DMS153 (cell line): ENCODE measurements around the gene SMG9.

ENCODE experiments used
- DNase-seq: peaks from one replicate; lab custom pipeline; 2025; lab: John Stamatoyannopoulos, UW

Gene SMG9

DNA sequence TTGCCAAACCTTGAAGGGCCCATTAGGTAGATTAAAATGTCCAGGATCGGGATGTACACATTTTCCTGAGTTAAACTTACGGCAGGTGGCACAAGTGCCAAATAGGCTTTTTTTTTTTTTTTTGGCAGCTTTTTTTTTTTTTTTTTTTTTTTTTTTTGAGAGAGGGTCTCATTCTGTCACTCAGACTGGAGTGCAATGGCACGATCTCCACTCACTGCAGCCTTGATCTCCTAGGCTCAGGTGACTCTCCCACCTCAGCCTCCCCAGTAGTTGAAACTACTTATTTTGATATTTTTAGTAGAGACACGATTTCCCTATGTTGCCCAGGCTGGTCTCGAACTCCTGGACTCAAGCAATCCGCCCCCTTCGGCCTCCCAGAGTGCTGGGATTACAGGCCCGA, 29.9 kb downstream of the SMG9 start:
- DNase-seq: no peak

DNA sequence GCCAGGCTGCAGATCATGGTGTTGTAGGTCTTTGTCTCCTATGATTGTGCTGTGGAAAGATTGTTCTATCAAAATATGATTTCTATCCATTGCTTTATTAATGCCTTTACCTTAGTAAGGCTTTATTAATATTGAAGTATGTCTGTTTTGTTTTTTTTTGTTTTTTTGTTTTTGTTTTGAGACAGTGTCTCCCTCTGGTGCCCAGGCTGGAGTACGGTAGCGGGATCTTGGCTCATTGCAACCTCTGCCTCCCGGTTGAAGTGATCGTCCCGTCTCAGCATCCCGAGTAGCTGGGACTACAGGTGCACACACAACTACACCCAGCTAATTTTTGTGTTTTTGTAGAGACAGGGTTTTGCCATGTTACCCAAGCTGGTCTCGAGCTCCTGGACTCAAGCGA, 31.2 kb downstream of the SMG9 start:
- no peak for DNase-seq

DNA sequence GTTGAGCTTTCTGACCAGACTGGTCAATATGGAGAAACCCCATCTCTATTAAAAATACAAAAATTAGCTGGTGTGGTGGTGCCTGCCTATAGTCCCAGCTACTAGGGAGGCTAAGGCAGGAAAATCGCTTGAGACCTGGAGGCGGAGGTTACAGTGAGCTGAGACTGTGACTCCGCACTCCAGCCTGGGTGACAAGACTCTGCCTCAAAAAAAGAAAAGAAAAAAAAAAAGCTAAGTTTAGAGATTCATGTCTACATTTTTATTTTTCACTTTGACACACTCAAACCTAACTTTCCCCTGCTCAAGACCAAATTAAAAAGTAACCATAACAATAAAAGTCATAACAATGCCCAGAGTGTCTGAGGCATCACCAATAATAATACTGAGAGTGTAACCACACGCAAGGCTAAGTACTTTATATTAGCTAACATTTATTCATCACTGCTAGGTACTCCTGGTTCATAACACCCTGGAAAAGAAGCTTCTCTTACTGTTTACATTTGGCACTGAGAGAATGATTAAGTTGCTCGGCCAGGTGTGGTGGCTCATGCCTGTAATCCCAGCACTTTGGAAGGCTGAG, 33.2 kb downstream of the SMG9 start:
- DNase-seq: no peak

DNA sequence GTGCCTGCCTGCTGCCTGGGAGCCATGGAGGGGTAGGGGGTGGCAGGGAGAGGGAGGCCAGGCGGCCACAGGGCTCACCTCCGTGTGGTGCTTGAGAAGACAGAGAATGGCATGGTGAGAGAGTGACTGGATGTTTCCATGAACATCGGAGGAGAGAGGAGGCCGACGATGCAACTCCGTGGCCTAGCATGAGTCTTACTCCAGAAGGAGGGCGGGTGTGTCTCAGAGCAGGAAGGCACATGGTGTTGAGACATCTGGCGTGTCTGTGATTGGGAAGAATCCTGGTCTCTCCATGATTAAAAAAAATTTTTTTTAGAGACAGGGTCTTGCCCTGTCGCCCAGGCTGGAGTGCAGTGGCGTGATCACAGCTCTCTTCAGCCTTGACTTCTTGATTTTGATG, 33.8 kb downstream of the SMG9 start:
- no peak for DNase-seq

DNA sequence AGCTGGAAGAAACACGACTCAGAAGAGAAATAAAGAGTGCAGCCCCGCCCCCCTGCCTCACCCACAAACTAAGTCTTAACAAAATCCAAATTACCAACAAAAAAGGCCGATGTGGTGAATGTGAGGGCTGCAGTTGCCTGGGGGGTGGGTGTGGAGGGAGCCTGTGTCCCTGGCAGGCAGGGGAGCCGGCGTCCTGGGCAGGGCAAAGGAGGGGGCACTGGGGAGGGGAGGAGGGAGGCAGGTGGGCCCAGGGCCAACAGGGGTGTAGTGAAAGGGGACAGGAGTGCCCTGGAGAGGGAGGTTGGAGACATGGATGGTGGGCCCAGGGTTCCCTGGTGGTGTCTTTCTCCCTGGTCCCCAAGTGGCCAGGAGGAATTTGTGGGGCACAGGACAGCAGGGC, 34.8 kb downstream of the SMG9 start:
- DNase-seq: no peak

DNA sequence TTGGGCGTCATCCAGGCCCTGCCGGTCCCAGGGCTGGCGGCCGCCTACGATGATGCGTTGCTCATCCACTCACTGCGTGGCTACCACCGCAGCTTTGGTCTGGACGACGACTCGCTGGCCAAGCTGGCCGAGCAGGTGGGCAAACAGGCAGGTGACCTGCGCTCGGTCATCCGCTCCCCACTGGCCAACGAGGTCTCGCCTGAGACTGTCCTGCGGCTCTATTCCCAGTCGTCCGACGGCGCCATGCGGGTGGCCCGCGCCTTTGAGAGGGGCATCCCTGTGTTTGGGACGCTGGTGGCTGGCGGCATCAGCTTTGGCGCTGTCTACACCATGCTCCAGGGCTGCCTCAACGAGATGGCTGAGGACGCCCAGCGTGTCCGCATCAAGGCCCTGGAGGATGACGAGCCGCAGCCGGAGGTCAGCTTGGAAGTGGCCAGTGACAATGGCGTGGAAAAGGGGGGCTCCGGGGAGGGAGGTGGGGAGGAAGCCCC, 35.3 kb downstream of the SMG9 start:
- no peak for DNase-seq

DNA sequence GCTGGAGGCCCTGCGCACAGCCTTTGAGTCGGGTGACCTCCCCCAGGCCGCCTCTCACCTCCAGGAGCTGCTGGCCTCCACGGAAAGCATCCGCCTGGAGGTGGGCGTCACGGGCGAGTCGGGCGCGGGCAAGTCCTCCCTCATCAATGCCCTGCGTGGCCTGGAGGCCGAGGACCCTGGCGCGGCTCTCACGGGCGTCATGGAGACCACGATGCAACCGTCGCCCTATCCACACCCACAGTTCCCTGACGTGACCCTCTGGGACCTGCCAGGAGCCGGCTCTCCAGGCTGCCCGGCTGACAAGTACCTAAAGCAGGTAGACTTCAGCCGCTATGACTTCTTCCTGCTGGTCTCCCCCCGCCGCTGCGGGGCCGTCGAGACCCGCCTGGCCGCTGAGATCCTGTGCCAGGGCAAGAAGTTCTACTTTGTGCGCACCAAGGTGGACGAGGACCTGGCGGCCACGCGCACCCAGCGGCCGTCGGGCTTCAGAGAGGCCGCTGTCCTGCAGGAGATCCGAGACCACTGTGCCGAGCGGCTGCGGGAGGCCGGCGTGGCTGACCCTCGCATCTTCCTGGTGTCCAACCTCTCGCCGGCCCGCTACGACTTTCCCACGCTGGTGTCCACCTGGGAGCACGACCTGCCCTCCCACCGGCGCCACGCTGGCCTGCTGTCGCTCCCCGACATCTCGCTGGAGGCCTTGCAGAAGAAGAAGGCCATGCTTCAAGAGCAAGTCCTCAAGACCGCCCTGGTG, 36.0 kb downstream of the SMG9 start:
- no peak for DNase-seq

DNA sequence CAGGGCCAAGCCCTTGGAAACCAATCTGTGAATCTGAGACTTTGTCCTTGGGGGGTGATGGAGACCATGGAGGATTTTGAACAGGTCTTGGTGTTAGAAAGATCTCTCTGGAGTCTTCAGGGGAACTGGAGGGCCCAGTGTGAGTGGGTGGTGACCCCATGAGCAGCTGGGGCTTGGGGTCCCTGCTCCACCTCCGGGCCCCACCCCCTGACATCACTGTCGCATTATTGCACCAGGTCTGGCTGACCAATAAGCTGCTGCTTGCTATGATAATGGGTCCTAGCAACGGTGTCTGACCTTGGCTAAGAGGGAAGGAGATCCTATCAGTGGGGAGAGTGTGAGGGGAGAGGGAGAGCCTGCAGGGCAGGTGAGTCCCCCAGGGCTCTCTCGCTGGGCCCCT, 39.0 kb downstream of the SMG9 start, which contains the start of gene IRGC:
TSS of gene IRGC (plus strand) at position 301 of the 400 bp plus-strand sequence. CDS start 2,483 bp downstream, outside the sequence.
- DNase-seq: no peak

DNA sequence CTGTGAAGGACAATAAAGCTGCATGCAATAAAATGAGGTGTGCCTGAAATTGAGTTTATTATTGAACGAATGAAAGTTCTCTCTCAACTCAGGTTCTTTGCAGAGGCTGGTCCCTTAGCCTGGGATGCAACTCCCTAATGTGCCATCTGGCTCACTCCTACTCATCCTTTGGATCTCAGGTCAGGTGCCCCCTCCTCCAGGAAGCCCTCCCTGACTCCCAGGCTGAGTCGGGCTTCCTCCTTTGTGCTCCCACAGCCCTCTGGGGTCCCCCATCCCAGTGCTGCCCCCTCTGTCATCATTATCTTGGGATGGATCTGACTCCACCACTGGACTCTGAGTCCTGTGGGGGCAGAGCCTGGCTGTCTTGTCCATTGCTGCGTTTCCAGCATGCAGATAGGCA, 41.6 kb downstream of the SMG9 start:
- DNase-seq: no peak

DNA sequence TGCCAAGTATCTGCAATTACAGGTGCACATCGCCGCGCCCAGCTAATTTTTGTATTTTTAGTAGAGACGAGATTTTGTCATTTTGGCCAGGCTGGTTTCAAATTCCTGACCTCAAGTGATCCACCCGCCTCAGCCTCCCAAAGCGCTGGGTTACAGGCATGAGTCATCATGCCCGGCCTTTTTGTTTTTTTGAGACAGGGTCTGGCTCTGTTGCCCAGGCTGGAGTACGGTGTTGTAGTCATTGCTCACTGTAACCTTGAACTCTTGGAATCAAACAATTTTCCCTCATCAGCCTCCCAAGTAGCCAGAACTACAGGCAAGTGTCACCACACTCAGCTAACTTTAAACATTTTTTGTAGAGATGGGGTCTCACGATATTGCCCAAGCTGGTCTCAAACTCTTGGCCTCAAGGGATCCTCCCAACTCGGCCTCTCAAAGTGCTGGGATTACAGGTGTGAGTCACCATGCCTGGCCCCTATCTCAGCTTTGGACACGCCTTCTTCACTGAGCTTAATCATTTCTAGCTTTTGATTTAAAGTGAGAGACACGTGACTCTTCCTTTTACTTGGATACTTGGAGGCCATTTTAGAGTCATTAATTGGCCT, 42.9 kb downstream of the SMG9 start:
- no peak for DNase-seq

DNA sequence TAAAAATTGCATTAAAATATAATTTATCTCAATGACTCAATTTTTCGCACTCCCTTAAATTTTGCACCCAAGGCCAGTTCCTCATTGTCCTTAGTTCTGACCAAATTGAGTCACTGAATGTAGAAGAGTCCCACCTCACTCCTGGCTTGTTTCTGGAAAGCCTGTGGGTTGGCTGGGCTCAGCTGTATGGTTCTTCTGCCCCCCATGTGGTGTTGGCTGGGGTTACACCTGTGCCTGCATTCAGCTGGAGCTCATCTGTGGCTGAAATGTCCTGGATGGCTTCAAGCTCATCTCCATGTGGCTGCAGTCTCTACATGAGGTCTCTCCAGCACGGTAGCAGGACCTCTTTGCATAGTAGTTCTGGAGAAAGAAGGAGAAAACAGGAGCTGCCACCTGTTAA, 46.0 kb downstream of the SMG9 start:
- DNase-seq: no peak

DNA sequence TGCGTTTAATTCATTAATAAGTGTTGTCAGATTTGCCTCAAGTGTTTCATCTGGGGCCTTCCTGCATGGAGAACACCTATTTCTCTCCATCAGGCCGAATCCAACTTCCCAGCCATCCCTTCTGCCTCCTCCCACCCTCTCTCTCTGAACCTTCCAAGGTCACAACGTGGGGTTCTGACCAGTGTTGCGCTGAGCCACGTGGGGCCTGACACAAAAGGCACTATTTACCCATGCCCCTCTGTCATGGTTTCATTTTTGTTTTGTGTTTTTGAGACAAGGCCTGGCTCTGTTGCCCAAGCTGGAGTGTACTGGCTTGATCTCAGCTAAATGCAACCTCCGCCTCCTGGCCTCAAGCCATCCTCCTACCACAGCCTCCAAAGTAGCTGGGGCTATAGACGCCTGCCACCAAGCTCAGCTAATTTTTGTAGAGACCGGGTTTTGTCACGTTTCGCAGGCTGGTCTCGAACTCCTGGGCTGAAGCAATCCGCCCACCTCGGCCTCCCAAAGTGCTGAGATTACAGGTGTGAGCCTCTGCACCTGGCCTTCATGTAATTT, 47.5 kb downstream of the SMG9 start:
- DNase-seq: no peak

DNA sequence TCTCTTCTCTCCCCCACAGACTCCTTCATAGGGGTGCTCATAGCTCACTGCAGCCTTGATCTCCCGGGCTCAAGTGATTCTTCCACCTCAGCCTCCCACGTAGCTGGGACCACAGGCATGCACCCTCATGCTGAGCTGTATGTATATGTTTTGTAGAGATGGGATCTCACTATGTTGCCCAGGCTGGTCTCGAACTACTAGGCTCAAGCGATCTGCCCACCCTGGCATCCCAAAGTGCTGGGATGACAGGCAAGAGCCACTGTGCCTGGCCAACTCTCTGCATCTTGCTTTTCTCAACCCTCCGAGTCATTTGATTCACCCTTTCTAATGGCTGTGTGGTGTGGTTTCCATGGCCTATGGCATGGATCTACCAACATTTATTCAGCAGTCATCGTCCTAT, 49.0 kb downstream of the SMG9 start:
- no peak for DNase-seq

DNA sequence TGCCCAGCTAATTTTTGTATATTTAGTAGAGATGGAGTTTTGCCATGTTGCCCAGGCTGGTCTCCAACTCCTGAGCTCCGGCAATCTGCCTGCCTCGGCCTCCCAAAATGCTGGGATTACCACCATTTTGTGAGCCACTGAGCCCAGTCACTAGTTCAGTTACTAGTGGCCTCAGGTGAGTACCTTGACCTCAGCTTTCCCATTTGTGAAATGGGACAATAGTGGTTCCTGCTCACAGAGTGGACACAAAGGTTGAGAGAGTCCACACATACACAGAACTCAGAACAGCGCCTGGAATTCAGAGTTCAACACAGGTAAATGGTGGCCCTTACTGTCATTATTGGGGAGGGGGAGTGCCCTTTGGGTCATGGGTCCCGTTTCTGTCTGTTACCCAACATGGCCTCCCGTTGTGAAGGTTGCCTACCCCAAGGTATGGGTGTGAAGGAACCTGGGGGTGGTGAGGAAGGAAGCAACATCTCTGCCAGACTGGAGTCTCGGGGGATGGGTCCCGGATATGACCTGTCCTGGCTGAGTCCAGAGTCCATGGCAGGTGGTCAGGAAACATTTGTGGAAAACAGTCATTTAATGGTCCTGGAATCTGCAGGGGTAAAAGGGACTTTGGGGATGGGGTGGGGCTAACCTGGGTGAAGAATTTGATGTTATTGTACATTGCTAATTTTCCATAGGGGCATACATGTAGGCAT, 50.6 kb downstream of the SMG9 start:
- DNase-seq: no peak

DNA sequence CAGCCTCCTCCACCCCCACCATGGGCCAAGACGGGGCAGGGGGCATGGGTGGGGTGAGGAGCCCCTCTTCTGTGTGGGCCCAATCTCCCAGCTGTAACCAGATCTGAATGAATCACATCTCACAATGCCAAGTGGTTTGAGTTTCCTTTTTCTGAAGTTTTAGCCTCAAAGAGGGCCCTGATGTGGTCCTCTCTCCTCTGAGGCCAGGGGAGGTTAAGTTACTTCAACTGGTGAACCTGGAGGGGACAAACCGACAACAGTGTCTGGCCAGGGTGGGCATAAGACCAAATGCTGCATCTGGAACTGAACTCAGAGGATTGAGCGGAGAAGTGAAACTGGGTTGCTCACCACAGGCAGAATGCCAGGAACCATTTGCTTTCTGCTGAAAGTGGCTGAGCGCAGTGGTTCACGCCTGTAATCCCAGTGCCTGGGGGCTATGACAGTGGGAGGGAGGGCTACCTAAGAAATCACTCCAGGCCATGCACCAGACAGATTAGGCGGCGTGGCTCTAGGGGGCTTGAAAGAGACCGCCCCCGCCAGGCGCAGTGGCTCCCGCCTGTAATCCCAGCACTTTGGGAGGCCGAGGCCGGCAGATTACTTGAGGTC, 54.3 kb downstream of the SMG9 start:
- DNase-seq: no peak

DNA sequence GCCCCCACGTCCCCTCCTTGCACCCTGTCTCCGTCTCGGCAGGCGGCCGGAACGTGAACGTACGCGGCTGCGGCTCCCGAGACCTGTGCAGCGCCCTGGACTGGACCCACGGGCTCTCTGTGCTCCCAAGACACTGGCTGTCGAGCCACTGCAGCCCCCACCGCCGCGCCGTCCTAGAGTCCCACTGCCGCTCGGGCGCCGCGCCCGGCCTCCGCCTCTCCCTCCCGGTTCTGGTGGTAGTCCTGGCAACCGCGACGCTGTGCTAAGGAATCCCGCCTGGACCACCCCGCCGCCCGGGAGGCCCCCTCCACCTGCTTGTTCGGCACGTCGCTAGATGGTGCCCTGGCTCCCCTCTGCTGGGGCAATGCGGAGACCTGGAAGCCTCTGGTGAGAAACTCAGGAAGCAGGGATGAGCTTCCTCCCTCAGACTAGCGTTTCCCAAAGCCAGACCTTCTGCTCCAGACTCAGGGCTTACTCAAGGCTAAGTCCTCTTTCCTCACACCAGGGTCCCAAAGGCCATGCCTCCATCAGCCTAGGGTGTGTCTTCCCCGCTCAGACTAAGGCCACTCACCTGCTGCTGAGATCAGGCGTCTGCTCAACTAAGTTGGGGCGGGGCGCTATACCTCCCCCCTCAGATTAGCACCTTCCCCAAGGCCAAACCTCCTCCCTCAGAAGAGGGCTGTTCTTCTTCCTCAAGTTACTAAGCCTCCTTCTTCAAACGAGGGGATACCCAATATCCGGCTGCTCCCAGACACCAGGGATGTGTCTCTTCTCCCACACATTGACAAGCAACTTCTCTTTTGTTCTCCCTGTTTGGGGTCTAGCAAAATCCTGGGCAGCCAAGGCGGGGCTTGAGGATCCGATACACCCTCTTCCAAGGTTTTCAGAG, 55.0 kb downstream of the SMG9 start:
- DNase-seq: no peak

DNA sequence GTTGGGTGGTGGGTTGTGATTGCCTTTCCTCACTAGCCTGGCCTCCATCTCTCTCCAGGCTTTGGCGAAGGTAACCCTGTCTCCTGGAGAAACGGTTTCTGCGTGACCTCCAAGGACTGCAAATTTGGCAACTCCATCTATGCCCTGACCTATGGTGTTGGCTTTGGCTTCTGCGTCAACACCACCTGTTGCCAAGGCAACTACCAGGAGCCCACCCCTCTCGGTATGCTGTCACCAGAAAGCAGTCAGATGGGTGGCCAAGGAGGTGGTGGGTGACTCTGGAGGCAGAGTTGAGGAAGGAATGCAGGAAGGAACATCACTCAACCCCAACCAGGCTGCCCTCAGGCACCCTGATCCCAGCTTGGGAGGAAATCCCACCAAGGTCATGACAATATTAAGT, 57.5 kb downstream of the SMG9 start:
- no peak for DNase-seq

DNA sequence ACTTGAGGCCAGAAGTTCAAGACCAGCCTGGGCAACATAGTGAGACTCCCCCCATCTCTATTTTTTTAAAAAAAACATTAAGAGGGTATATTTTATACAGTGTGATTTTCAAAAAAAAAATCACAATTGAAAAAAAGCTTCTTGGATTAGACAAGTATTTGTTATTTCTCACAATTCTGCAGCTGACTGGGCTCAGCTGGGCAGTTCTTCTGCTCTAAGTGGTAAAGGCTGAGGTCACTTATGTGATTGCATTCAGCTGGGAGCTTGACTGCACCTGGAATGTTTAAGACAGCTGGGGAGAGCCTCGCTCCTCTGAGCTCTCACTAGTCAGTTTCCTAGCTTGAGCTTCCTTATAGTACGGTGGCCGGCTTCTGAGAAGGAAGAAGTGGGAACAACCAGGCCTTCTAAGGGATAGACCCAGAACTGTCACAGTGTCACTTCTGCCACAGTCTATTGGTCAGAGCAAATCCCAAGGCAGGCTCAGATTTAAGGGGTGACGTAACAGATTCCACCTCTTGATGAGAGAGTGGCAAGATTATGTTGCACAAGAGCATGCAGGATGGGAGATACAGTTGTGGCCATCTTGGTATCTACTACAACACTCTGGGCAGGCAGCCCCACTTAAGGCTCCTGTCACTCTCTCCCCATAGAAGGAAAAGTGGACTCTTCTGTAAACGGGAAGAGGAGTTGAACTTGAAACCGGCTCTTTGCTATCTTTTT, 58.6 kb downstream of the SMG9 start:
- DNase-seq: no peak

DNA sequence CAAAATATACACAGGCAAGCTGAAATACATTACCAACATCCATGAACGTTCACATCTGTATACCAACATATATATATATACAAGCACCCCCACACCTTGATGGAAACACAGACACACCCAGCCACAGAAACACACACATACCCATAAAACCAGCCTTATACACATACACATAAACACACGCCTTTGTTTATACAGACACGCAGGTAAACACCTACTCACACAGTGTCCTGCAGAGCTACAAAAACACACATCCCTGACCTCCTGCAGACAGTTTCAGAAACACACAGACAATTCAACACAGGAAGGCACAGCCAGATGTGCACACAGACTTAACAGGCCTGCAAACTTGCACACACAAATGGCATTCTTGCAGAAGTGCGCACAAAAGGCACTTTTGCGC, 60.2 kb downstream of the SMG9 start:
- no peak for DNase-seq

DNA sequence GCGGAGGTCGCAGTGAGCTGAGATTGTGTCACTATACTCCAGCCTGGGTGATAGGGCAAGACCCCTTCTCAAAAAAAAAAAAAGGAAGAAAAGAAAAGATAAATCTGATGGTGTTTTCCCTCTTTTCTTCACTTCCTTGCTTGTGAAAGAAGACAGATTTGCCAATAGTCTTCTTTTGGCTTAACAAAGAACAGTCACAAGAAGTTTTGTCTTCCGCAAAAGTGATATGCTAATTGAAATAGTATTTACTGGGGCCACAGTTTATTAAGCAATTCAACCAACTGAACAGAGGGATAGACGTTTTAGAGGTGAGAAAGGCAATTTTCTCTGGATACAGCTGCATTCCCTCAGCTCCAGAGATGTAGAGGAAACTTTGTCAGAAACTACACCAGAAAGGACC, 61.9 kb downstream of the SMG9 start:
- DNase-seq: no peak
